ENCODE results near the gene NOL12.

DNA sequence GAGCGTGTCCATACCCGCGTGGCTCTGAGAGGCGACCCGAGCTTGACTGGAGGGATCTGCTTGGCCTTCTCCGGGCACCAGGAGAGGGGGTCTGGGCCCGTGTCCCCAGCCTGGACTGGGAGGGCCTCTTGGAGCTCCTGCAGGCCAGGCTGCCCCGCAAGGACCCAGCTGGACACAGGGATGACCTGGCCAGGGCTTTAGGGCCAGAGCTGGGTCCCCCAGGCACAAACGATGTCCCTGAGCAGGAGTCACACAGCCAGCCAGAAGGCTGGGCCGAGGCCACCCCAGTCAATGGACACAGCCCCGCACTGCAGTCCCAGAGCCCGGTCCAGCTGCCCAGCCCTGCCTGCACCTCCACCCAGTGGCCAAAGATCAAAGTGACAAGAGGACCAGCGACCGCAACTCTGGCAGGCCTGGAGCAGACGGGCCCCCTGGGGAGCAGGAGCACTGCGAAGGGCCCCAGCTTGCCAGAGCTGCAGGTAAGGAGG lies 48.9 kb downstream of the NOL12 start:
- TF ChIP-seq, protein P1, sequence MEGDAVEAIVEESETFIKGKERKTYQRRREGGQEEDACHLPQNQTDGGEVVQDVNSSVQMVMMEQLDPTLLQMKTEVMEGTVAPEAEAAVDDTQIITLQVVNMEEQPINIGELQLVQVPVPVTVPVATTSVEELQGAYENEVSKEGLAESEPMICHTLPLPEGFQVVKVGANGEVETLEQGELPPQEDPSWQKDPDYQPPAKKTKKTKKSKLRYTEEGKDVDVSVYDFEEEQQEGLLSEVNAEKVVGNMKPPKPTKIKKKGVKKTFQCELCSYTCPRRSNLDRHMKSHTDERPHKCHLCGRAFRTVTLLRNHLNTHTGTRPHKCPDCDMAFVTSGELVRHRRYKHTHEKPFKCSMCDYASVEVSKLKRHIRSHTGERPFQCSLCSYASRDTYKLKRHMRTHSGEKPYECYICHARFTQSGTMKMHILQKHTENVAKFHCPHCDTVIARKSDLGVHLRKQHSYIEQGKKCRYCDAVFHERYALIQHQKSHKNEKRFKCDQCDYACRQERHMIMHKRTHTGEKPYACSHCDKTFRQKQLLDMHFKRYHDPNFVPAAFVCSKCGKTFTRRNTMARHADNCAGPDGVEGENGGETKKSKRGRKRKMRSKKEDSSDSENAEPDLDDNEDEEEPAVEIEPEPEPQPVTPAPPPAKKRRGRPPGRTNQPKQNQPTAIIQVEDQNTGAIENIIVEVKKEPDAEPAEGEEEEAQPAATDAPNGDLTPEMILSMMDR (IDR thresholded peaks at IDR 0.05), result peak; percentile 24 to 61 (median 42)
- TF ChIP-seq POLR2A (IDR thresholded peaks at IDR 0.05), result no peak
